ENCODE measurements around the gene CDH4.

CDH4 gene

GRCh38 chr20:61728326-61728725 lies 476.3 kb downstream of the CDH4 start:
- no peak for FAIRE-seq

- FAIRE-seq, result no peak
These were observed 477.0 kb downstream of the CDH4 start for GRCh38 chr20:61728786-61729770.

GRCh38 chr20:61730631-61731362 lies 478.7 kb downstream of the CDH4 start:
- FAIRE-seq, result no peak

GRCh38 chr20:61731363-61732181 lies 479.5 kb downstream of the CDH4 start:
- FAIRE-seq, result no peak

GRCh38 chr20:61732511-61733210 lies 480.6 kb downstream of the CDH4 start:
- no peak for FAIRE-seq

- FAIRE-seq, result no peak
These were observed 481.2 kb downstream of the CDH4 start for GRCh38 chr20:61733216-61733615.

- no peak for FAIRE-seq
These were observed 482.1 kb downstream of the CDH4 start for GRCh38 chr20:61733891-61734732.

- FAIRE-seq, result no peak
These were observed 482.9 kb downstream of the CDH4 start for GRCh38 chr20:61734733-61735502.

- no peak for FAIRE-seq
These were observed 483.4 kb downstream of the CDH4 start for GRCh38 chr20:61735503-61735785.

- no peak for FAIRE-seq
These were observed 484.1 kb downstream of the CDH4 start for GRCh38 chr20:61736001-61736635.

- FAIRE-seq, result no peak
These were observed 484.8 kb downstream of the CDH4 start for GRCh38 chr20:61736751-61737310.

- FAIRE-seq, result no peak
These were observed 485.3 kb downstream of the CDH4 start for GRCh38 chr20:61737346-61737745.

GRCh38 chr20:61737812-61738443 lies 485.9 kb downstream of the CDH4 start:
- no peak for FAIRE-seq

GRCh38 chr20:61738601-61739069 lies 486.6 kb downstream of the CDH4 start:
- FAIRE-seq, result no peak

GRCh38 chr20:61739086-61739831 lies 487.2 kb downstream of the CDH4 start:
- FAIRE-seq, result no peak

- no peak for FAIRE-seq
These were observed 487.7 kb downstream of the CDH4 start for GRCh38 chr20:61739832-61740118.

- FAIRE-seq, result no peak
These were observed 490.2 kb downstream of the CDH4 start for GRCh38 chr20:61742097-61742825.

- no peak for FAIRE-seq
These were observed 491.5 kb downstream of the CDH4 start for GRCh38 chr20:61743606-61744005.
